ENCODE measurements around the gene APOBEC2.

APOBEC2 gene

DNA sequence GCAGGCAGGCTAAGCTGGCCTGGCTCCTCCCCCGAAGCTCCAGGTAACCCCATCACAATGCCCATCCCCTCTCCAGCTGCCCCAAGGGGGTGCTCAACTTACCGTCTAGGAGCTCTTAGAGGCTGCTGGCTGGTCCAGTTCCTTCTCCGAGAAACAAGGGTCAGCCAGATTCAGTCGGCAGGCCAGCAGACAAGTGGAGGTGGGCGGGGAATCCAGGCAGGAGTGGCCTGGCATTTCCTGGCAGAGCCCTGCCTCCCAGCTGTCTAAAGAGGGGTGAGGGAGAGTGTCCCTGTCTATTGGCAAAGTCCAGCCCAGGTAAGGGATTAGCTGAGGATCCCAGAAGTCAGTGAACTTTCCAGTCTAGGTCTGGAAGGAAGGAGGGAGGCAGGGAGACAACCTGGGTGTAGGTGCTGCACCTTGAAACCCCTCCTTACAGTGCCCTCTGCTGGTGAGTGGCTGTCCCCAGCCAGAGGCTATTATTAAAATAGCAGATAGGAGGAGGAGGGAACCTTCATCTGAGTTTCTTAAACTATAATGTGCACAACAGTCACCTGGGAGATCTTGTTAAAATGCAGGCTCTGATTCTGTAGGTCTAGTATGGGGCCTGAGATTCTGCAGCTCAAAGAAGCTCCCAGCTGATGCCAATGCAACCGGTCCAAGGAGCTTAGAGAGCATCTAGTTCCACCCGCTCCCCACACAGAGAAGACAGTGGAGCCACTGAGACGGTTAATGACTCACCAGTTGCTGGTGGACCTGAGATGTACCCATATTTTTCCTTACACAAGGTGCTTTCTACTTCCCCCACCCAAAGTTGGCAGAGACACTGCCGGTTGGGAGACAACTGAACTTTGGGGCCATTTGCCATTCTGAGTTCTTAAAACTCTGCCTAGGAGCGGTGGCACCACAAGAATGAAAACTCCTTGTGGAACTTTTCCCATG, 13.7 kb upstream of the APOBEC2 start, which contains the start of gene UNC5CL:
TSS of gene UNC5CL (minus strand) at position 162 of the 939 bp plus-strand sequence. CDS start 4,147 bp downstream, outside the sequence.
- peak; percentile 35 for DNase-seq

DNA sequence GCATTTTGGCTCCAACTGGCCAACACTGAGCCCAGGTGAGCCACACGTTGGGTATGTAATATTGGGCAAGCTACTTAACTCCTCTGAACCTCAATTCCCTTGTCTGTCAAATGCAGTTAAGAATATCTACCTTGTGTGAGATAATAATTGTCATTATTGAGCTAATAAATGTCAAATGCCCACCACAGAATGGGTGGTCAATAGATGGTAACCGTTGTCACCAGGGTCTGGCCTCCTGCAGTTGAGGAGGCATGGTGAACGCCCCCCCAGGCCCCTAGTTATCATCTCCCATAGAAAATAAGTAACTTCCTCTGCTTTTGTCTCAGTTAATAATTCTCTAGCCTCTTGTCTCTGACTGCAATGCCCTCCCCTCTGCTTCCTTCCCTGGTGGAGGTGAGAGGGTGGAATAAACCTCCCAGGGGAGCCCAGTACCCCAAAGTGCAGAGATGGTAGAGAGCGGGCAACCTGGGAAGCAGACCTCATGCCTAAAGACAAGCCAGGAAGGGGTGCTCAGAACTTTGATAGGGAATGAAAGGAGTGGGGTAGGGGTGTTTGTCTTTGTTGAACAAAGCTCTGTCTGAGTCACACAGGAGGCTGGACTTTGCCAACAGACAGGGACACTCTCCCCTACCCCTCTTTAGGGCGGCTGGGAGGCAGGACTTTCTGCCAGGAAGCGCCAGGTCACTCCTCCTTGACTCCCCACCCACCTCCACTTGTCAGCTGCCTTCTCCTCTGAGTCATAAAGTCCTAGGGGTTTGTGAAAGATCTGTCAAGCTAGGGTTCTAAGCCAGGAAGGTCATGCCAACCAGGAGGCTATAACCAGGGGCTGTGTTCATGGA, 12.7 kb upstream of the APOBEC2 start:
- DNase-seq, result no peak

DNA sequence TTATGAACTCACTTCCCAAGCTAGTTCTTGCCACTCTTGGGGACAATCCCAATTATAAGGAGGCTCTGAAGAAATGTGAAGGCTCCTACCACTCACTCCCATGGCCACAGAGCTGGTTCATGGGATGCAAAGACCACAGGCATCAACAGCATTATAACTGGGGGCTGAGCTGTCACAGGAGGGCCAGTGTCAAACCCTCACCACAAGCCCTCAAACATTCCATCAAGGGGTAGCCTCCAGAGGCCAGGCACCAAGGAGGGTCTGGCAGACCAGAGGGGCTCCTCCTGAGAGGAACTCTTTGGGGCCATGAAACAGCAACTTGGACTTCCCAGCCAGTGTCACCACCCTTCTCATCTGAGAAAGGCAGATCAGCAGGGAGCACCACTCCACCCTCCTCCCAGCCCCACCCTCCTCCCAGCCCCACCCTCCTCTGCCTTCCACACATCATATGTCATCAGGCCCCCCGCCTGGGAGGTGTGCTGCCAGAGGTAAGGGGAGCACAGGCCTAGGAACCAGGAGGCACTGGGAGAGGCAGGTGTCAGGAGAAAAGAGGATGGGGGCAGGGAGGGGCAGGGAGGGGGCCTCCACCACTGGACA, 12.0 kb upstream of the APOBEC2 start:
- DNase-seq, result no peak

DNA sequence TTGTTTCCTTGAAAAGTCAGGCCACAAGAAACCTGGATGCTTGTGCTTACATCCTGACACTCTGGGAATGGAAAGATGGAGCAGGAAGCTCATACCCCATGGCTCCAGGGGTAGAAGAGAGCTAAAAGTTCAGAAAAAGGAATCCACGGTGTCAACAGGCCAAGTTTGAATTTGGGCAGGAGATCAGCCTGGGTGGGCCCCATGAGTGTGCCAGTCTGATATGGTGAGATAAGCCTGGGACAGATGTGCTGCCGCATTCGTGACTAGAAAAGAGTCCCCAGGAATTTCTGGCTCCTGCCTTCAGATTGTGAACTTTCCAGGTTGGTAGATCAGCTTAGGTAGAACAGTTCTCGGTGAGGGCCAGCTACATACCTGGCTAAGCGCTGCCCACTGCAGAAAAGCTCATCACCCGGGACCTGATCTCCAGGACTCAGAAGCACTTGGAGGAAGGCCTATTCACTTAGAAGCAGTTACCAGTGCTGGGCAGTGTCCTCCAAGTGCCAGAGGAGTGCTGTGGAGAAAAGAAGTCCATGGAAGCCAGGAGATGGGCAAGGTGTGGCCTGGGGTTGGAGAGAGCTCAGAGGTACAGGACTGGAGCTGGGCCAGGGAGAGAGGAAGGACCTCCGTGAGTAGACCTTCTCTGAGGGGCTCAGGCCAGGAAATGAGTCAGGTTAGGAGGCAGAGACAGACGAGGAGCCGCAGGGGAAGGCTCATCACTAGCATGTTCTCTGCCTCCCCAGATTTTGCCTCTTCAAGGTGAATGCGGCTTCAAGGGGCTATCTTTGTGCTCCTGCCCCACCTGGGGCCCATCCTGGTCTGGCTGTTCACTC, 10.6 kb upstream of the APOBEC2 start, which contains the start of gene TSPO2:
TSS of gene TSPO2 (plus strand) at position 242 of the 830 bp plus-strand sequence. CDS start at position 761, 519 bp downstream.
- DNase-seq, result no peak

DNA sequence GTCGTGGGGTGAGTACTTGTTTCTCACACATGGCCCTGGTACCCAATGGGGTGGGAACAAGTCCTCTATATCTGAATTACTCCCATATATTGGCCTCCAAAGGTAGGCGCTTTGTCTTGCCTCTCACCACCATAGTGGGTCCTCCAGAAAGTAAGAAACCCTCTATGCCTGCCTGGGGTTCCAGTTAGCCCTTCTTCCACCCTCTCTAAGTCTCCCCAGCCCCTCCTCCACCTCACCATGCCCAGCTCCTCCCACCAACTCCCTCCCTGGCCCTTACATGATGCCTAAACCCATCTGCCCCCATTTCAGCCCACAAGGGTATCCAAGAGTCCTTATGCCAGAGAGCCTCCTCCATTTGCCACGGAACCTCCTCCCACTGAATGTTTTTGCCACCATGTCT, 9.9 kb upstream of the APOBEC2 start:
- DNase-seq, result no peak

DNA sequence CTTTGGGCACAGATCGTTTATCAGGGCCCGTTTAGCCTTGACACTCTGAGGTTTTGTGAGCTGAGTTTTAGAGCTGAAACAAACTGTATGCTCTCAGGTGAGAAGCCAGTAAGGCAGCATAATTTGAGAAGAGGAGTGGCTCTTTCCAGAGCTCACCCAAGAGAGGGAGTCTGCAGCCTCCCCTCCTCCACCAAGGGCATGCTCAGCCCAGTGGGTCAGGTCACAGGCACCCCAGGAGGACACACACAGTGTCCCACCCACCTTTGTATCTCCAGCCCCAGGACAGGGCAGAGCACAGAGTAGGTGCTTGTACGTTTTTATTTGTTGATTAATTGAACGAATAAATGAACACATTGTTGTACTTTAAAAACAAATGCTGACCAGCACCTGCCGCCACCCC, 7.3 kb upstream of the APOBEC2 start:
- DNase-seq, result no peak

DNA sequence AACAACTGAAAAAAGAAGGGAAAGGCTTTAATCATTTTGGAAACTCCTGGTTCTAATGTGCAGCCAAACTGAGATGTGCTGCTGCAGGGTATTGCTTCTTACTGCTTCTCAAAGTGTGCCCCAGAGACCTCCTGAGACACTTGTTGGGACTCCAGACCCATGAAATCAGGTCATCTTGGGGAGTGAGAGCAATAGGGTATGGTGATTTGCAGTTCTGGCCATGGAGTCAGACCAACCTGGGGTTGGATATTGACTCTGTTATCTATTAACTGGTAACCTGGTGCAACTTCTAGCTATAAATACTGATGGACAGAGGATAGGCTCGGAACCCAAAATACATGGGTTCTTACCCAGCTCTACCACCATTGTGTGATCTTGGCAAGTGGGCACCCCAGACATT, 6.9 kb upstream of the APOBEC2 start:
- no peak for DNase-seq

DNA sequence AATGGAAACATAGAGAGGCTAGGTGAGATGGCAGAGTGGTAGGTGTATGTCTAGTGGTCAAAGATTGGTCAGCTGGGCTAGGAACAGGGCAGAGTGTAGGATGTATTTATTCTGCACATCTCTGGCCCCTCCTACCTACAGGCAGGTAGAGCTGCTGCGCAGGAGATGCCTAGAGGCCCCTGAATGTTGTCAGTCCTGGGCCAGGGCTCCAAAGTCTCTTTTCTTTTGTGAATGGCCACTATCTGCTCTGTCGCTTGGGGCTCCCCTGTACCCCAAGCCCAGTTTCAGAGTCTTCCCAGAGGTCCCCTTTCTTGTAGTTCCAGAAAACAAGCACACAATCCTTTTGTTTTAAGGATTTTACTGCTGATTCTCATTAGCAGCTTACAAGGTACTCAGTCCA, 5.7 kb upstream of the APOBEC2 start:
- DNase-seq, result no peak

DNA sequence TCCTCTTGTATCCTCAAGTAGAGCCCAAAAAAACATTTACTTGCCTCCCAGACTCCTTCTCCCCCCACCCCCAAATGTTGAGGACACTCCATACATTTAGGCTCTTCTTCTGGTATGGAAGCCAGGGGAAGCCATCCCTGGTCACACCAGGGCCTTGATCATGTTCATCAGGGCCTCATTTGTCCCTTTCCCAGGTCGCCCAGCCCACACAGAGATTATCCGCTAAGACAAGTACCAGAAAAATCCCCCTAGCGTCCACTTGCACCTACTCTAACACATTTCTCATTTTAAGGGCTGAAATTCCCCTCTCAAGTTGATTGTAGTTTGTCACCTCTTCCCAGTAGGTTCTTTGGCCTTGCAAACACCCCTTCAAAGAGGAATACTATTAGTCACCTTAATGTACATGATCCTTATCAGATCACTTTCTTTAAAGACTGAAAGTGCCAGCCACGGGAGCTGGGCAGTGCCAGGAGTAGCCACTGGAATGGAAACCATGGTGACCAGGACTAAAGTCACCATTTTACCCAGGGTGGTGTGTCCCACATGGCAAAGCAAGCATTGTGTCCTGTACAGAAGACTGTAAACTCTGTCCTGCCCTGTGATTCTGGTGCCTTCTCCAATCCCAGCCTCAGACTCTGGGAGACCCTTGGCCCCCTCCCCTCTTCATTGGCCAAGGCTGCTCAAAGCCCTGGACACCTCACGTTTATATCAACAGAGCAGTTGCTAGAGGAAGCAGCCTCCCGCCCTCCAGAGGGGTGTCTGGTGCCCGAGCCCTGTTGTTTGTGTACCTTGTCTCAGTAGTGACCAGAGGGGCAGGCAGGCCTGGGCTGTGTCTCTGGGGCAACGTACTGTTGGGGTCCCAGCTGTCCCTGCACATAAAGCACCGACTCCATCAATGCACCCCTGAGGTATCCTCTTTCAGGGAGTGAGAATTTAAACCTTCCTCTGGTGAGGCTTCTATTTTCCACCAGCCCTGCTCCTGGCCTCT, 5.0 kb upstream of the APOBEC2 start:
- DNase-seq, result no peak

DNA sequence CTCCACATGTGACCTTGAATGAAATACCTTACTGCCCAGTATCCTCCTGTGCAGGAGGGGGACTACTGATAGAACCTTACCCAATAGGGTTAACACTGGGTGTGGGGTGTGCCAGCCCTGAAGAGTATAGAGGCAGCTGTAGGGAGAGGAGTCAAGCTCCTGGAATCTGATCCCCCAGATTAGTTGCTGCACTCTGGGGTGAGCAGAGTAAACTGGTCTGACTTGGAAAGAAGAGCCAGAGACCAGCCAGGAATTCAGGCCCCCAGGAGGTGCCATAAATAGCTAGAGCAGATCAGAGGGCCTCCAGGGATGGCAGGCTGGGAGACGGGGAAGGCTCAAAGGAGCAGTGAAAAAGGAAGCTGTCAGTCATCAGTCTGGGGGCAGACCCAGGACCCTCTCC, 3.5 kb upstream of the APOBEC2 start:
- no peak for DNase-seq

DNA sequence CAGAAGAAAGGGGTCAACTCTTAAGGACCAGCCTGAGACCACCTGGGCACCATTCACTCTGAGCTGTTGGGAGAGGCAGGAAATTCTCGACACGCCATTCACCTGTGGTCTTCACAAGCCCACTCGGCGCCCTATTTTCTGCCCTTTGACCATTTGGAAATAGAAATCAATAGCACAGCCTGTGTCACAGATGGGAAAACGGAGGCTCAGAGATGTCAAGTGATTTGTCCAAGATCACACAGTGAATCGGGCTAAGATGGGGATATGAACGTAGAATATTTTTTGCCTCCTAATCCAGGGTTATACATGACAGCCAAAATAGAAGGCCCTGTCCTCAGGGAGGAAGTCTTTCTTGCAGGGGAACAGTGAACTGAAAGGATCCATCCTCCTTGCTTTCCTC, 3.0 kb upstream of the APOBEC2 start:
- DNase-seq, result no peak

DNA sequence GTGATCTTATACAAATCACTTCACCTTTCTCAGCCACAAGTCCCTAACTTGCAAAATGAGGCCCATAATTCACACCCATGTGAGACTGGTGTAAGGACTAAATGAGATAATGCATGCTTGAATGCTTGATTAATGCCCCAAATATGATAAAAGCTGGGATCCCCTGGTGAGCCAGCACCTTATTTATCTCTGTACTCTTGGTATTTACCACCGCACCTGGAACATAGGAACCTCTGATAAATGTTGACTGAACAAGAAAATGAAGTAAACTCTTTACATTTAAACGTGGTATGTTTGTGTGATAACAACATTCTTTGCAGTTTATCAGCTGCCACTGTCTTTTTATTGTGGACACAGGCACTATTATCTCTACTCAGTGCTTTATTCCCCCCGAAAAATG, 2.5 kb upstream of the APOBEC2 start:
- no peak for DNase-seq

DNA sequence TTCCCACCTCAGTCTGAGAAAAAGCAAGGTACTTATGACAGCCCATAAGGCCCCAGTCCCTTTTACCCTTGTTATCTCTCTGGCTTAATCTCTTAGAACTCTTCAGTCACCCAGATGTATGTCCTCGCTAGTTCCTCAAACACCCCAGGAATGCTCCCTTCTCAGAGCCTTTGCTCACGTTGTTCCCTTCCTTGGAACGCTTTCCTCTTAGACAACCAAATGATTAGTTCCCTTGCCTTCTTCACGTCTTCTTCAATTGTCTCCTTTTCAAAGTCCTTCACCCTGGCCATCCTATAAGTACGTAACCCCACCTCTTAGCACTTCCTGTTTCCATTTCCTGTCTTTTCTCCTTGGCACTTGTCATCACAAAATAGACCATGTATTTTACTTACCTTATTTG, 1.1 kb upstream of the APOBEC2 start:
- no peak for DNase-seq

DNA sequence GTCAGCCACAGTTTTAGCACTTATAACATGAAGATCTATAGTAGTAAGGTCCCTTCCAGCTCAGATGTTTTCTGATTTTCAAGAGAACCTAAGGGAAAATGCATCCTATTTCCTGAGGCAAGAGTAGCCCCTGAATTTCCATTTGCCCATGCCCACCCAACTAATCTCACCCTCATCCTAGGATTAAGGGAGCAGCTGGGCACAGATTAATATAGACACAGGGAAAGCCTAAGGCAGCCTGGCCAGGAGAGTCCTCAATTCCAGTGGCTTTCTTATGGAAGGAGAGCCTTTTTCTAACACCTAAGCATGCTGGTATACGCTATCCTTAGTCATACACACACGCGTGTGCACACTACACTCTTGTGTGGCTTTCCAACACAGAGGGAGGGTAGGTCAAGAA, 1.5 kb downstream of the APOBEC2 start:
- no peak for DNase-seq

DNA sequence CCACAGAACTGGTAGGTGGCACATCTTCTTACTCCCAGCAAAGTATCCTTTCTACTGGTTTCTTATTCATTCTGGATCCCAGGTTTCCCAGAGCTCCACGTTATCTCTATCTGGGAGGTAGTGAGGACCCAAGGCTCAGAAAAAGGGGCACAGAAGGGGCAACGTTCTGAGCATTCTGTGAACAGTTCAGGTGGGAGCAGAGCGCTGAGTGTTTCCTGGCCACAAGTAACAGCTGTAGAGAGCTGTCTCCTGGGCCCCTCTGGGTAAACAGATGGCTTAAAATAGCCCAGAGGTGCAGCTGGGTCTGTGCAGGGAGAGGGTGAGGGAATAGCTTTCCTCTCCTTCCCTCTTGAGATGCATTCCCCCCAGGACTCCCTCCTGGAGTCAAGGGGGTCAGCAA, 2.1 kb downstream of the APOBEC2 start:
- DNase-seq, result peak; percentile 44

DNA sequence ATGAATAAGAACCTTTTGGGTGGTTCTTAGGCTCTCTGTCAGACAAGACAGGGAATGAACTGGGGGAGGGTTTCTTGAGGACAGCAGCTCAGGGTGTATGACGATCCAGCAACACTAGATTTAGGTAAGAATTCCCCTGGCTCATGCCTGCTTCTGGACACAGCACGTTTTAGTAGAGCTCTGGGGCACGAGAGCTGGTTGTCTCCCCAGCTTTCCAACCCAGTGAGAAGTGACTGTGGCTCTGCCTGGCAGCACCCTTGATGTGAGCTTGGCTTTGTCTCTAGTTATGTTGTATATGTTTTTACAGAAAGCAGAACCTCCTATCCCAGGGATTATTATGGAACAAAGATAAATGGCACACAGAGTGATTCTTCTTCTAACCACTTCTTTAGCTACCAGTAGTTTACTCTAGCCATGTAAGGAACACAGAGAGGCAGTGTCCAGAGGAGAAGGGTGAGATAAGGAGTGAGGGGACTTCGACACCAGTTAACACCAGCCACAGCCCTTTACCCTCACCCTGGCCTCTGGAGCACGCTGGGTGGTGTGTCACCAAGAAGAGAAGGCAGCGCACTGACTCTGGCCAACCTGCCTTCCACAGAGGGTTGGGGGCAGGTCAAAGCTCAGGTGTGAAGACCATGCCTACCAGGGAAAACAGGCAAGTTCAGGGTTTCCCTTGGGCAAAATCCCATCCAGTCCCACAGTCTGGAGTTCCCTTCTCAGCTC, 3.9 kb downstream of the APOBEC2 start:
- DNase-seq, result no peak

DNA sequence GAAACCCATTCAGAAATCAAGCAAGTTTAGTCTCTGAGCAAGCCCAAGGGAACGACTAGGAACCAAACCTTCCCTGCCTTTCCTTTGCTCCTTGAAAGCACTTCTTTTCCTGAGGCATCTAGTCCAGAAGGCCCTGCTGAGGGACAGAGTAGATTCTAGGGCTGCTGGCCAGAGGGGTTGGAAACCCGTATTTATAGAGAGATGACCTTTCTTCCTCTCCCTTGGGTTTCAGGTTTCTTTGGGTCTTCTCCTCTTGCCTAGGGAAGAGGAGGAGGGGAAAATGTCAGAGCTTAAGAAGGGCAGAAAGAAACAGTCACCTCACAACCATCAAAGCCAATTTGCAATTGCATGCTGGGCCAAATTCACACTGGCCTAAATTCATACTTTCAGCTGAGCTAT, 5.8 kb downstream of the APOBEC2 start:
- no peak for DNase-seq

DNA sequence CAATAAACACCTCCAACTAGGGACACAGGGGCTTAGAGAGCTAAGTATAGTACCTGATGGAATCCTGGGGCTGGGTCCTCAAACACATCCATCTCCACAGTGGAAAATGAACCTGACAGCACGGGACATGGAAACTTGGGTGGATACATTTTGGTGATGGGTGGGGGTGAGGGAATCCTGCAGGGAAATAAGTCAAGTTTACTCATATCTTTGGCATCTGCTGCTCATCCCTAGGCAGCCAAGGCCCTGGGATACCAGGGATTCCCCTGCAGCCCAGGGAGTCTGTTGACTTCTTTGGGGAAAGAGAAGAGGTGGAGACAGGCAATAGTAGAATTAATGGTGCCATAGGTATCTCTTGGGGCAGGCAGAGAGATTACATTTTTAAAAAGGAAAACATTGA, 6.6 kb downstream of the APOBEC2 start:
- no peak for DNase-seq

DNA sequence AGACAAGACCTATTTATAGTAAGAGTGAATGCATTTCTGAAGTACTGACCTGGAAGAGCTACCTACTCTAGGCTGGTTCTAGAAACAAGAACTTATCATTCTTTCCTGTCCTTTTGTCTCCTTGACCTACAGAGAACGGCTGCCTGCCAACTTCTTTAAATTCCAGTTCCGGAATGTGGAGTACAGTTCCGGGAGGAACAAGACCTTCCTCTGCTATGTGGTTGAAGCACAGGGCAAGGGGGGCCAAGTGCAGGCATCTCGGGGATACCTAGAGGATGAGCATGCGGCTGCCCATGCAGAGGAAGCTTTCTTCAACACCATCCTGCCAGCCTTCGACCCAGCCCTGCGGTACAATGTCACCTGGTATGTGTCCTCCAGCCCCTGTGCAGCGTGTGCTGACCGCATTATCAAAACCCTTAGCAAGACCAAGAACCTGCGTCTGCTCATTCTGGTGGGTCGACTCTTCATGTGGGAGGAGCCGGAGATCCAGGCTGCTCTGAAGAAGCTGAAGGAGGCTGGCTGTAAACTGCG, 8.3 kb downstream of the APOBEC2 start:
- no peak for DNase-seq

DNA sequence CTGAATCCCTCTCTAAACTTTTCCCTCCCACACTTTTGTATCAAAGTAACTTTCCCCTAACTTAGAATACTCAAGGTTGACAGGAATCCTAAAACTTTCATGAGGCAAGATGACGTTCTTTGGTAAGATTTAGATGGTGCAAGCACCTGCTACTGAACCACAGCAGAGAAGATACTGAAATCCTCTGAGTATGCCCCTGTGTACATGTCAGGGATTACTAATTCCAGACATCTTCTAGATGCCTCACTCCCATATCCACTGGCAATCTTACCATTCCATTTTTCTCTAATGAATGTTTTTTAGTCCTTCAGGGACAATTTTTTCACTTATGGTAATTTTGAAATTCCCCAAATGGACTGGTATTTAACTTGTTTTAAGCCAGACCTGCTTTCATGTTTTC, 9.1 kb downstream of the APOBEC2 start:
- no peak for DNase-seq

All from NCI-H1694 (cell line).